ENCODE results near the gene BRDT. TPM values are rescaled to one million over a fixed set of nuclear protein-coding genes. Genes with fewer than 3 reads are reported as not detected.
"Not testable (repeated sequence)": the region's sequence is repeated elsewhere in the genome, so short reads cannot be mapped to it uniquely, and the experiment has no call there.

The BRDT gene
- total RNA-seq, 1 donor from 2014 or later = not detected

DNA sequence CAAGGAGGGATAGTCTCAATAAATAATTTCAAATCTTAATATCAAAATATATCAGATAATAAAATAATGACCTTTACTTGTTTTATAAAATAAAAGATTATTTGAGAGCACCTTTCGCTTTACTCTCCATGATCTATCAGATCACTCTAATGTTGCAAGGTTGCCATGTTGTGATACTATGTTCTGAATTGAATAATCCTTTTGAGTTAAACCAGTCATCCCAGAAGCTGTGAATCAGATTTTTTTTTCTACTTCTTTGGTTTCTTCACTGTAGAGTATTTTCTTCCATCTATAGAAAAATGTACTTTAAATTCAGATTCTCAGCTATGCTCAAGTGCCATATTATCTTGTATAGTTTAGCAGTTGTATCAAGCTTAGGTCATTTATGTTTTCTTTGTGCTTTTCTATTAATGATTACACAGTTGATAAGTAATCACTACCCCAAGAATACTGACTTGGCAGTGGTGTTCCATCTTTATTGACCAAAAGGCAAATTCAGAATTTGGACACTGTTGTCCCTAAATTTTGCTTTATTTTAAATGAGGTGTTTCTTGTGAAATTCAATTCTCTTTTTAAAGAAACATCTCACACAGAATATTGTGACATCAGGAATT, 32.9 kb downstream of the BRDT start:
- DNase-seq (ENCODE audit: extremely low read depth, low read depth, low spot score) = no peak

DNA sequence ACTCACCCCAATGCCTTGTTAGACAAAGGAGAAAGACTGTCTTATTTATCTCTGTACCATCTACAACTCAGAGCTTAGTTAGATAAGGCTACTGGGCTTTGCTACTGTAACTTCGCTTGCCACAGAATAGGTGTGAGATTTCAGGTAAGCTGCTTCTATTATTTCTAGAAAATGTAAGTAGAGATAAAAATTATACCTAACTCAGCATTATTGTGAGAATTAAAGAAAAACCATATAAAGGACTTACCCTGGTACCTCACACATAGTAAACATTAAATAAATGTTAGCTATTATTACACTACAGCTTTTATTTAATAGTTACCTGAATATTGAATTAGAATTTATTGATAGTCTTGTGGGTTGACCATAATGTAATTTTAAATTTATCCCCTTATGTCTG, 44.1 kb downstream of the BRDT start:
- no peak for DNase-seq (ENCODE audit: extremely low read depth, low read depth, low spot score)

DNA sequence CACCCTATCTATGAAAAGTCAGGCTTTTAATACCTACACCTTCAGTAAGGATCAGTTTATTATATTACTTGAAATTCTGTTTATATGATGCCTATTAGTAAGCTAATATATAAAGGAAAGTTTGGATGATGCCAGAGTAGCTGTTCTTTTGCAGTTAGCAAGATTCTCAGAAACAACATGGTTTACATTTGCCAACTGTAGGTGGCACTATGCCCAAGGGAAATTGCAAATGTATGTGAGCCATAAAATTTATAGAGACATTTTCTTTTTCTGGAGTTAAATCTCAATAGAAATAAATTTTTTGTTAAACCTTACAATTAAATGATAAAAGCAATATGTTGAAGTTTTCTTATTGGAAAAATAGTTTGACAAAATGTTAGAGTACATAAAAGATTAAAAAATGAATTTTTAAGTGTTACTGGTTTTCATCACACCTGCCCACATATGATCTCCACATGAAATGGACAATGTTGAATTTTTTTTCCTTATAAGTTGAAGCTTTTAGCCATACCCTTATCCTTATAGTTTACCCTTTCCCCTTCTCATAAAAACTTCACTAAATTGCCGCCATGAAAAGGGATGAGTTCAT, 48.5 kb downstream of the BRDT start:
- peak; percentile 31 for DNase-seq (ENCODE audit: extremely low read depth, low read depth, low spot score)

DNA sequence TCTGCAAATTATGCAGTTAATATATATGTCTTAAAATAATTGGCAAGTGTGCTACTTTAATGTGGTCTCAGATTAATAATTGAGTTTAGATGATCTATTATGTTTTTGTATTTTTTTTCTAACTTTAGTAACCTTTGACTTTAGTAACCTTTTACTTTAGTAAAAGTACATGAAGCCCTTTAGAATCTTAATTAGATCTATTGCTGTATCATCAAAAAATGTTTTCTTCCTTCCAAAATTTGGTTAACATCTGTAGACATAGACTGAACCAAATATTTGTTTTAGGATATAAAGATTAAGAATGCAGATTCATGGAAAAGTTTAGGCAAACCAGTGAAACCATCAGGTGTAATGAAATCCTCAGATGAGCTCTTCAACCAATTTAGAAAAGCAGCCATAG, 54.9 kb downstream of the BRDT start:
- DNase-seq (ENCODE audit: extremely low read depth, low read depth, low spot score) = no peak

DNA sequence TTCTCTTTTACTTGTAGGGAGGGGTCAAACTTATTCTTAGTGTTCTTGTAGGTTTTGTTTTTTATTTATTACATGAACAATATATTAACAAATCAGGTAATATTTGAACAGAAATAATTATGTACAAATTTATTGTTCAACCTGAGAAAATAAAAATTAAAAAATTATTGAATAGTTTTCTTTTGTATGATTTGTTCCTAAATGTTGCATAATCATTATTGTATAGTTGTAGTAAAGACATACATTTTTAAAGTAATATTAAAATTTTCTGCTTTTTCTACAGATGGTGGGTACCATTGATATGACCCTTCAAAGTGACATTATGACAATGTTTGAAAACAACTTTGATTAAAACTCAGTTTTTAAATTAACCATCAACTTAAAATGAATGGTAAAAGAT, 64.7 kb downstream of the BRDT start:
- no peak for DNase-seq (ENCODE audit: extremely low read depth, low read depth, low spot score)

DNA sequence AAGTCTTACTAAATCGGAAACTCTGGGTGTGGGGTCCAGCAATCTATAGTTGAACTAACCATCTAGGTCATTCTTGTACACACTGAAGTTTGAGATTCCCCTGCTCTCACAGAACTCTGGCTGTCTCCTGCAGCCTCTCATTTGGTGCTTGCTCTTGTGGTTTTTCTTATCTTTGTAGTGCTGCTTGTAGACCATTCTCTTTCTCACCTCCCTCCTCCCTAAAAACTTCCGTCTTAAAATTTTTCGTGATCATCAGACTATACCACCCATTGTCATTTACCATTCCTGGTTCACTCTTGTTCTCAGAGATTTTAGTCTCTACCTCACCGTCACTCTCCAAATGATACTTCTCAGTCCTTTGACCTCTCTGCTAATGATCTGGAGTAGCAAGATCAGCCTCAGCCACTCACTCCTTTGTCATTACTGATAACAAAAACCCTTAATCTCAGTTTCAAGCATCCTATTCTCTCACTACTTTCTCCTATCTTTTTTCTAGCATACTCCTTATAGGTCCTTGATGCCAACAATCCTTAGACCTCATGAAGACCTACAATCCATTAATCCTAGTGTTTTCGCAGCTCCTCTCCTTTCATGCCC, 67.6 kb downstream of the BRDT start:
- DNase-seq (ENCODE audit: extremely low read depth, low read depth, low spot score) = no peak

DNA sequence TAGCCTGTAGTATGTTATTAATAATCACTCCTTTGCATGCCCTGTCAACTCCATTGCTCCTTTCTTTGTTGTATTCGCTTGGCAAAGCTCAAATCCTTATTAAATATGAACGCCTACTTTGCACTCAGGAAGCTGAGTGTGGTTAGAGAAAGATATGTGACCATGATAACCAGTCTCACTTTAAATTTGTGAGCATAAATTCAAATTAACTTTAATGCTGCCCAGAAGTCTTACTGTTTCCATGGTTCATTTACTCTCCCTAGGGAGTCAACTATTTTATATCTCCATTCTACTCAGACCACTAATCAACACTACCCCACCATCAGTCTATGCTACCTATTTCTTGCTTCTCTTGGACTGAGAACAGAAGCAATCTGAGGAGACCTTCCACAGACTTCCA, 68.5 kb downstream of the BRDT start:
- DNase-seq (ENCODE audit: extremely low read depth, low read depth, low spot score) = no peak

DNA sequence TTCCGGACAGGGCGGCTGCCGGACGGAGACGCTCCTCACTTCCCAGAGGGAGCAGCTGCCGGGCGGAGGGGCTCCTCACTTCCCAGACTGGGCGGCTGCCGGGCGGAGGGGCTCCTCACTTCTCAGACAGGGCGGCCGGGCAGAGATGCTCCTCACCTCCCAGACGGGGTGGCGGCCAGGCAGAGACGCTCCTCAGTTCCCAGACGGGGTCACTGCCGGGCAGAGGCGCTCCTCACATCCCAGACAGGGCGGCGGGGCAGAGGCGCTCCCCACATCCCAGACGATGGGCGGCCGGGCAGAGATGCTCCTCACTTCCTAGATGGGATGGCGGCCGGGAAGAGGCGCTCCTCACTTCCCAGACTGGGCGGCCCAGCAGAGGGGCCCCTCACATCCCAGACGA, 76.8 kb downstream of the BRDT start:
- not testable (repeated sequence) for DNase-seq (ENCODE audit: extremely low read depth, low read depth, low spot score)

DNA sequence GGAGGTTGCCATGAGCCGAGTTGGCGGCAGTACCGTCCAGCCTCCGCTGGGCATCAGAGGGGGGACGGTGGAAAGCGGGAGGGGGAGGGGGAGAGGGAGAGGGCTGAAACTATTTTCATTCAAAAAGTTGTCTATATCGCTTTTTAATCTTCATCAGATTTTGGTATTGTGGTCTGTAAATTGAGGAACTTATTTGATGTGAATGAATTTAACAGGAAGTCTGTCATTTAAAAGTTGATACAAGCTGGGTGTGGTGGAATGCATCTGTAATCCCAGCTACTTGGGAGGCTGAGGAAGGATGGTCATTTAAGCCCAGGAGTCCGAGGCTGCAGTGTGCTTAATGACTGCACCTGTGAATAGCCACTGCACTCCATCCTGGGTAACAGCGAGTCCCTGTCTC, 77.6 kb downstream of the BRDT start:
- no peak for DNase-seq (ENCODE audit: extremely low read depth, low read depth, low spot score)

DNA sequence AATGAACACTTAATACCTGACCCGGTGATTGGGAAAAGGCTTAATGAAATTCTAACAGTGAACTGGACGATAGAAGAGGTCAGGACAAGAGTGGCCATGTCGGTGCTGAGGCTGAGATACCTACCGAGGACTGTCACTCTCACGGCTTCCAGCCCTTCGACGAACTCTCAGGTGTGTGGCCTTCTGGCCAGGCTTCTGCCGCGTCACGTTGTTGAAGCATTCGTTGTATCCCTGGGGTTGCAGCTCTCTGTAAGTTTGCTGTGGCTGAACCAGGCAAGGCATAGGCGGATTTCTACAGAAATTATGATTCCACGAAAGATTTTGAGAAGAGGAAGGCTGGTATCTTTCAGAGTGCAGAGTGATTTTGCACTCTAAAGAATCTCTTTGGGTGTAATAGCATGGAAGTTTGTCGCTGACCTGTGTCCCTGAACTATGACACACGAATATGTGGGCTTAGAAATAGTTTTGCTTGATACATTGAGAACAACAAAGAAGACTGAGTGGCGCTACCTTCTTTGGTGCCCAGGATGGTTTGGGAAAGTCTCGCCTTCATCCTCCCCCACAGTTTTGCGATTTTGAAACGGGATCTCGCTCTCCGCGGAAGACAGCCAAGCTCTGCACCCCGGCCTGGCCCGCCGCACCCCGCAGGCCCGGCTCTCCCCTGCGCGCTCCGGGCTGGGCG, 80.2 kb downstream of the BRDT start:
- DNase-seq (ENCODE audit: extremely low read depth, low read depth, low spot score) = no peak

DNA sequence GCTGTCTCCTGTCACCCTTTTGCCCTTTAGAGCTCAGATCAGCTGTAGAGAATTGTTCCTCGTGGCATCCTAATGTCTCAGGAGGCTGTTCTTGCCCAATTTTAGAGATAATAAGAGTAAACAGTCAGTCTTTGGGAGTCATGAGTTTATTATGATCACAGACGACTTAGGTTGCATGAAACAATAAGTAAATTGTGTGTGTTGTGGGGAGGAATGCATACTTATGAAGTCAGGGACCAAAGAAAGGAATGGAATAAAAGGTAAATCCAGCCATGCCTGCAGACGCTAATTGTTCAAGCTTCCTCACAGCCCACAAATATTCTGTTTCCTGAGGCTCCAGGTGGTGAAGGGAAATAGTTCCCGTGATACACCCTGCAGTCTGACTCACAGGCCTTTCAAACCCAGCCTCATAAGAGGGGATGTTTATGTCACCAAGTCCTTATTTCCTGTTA, 81.5 kb downstream of the BRDT start:
- DNase-seq (ENCODE audit: extremely low read depth, low read depth, low spot score) = no peak

DNA sequence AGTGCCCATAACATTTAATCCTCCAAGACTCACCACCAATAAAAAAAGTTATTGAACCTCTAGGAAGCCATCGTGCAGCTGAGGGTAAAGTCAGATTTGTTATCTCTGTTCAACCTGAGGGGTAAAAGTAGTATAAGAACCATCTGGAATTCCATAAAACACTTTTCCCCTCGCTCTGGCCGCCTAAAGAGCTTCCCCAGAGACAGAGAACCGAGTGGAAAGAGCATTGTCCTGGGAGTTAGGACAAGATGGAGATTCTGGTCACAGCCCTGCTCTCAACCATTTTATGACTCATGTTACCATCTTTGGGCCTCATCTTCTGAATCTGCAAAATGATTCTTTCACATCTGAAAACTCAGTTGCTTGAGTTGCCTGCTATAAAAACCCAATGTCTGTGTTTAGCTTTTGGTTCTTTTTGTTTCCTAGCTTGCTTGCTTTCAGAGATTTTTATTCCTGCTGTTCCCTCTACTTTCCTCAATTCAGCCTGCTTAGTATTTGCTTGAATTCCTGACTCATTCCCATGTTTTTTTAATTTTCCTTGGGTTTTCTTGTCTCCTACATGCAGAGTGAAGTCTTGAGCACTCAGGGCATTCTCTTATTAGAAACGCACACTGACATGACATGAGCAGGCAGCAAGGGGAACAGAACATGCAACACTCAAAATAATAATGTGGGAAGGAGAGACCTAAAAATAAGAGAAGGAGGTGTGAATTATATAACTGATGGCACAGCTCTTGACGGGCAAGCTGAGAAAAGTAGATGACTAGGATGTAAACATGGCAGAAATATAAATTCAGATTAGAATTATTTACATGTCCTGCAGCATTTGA, 82.3 kb downstream of the BRDT start:
- DNase-seq (ENCODE audit: extremely low read depth, low read depth, low spot score) = no peak

DNA sequence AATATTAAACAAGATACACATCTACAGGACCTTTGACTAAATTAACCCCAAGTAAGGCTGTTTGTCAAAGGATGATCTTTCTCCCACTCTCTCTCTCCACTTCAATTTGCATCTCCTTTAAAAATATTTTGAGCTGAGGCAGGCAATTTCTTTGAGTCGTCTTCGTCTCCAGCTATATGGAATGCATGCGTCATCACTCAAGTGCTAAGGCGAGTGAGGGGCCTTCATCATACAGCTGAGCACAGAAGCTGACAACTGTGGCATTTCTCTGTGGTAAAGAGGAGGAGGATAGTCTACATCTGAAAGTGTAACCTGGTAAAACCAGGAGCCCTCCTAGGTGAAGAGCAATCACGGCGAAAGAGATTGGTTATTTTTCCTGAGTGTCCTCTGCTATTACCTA, 88.2 kb downstream of the BRDT start:
- no peak for DNase-seq (ENCODE audit: extremely low read depth, low read depth, low spot score)

DNA sequence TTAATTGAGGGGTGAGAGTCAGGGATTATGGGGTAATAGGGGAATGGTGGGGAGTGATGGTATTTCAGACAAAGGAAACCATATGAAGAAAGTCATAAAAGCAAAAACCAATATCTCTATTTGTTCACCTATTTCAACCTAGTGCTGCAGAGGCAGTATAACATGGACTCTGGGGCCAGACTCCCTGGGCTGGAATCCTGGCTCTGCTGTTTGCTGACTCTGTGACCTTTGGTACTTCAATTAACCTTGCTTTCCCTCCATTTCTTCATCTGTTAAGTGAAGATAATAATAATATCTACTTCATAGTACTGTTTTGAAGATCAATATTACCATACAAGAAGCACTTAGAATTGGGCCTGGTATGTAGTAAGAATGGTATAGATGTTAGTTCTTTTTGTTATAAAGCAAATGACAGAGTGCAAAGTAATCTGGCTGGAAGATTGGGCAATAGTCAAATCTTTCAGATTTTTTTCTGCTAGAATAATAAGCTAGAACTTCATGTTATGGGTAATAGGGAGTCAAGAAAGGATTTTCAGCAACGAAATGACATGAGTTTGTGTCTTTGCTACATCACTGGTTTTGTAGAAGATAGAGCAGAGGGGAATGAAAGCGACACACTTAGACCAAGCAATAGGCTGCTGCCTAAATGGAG, 89.6 kb downstream of the BRDT start:
- DNase-seq (ENCODE audit: extremely low read depth, low read depth, low spot score) = no peak

DNA sequence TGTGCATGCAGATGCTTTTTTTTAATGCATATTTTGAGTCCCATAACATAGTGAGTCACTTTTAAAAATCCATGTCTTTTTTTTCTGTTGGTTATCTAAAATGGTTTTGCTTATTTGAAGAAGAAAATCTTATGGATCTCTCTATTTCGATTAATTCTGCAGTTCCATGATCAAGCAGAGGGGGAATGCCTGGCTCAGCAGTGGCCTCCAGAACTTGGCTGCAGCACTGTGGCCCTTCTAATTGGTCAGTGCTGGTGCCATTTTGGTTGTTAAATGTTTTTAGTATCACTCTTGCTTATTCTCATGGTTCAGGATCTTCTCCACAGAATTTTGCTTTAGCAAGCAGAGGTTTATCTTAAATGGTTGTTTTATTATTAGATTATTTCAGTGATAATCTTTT, 91.8 kb downstream of the BRDT start:
- DNase-seq (ENCODE audit: extremely low read depth, low read depth, low spot score) = no peak

DNA sequence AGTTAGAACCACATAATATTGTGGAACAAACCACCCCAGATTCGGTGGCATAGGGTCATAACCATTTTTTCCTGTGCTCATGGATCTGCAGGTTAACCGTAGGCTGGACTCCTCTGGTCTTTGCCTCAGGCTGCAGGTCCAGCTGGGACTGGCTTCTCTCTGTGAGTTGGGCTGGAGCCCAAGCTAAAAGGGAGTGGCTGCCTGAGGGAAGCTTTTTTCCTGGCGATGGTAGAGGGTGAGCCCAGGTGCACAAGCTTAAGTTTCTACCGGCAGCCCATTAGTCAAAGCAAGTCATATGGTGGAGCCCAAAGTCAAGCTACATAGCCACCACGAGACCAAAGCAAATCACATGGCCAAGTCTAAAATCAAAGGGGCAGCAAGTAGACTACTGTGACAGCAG, 94.4 kb downstream of the BRDT start:
- DNase-seq (ENCODE audit: extremely low read depth, low read depth, low spot score) = no peak

DNA sequence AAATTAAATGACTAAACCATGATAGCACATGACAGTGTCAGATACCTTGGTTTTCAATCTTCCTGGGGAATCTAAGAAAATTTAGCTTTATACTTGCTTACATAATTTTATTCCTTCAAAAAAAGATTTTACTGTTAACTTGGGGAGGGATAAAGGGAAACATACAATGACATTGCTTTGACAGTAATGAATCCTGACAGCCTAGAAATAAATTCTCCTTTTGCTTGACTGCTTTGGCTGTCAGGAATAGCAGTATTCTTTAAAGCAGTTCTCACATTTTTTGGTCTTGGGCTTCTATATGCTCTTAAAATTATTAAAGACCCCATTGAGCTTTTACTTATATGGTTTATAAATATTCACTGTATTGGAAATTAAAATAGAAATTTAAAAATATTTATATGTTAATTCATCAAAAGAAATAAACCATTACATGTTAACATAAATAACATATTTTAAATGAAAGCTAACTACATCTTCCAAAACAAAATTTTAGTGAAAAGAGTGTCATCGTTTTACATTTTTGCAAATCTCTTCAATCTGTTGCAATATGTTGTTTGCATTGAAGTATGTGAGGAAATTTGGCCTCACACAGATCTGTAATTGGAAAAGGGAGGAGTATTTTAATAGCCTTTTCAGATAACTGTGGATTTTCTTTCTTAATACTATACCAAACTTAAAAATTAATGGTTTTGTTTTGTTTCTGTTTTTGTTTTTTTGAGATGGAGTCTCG, 96.7 kb downstream of the BRDT start:
- no peak for DNase-seq (ENCODE audit: extremely low read depth, low read depth, low spot score)

DNA sequence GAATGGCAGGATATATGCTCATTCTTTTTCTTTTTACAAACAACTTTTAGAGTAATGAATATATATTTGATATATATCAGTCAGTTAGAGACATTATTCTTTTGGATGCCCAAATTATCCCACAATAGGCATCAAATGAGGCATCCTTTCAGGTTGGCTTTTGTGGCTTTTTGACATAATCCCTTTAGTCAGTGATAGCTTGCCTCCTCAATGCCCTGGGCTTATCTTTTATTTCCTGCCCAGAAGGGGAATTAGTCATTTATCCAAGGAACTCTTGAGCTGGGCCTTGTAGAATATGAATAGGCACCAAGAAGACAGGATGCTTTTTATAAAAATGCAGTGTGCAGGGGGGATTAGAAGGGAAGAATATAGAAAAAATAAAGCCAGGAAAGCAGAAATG, 102.7 kb downstream of the BRDT start:
- DNase-seq (ENCODE audit: extremely low read depth, low read depth, low spot score) = no peak
